ENCODE data around the gene ENTHD1. TPM values are rescaled to one million over a fixed set of nuclear protein-coding genes. Genes with fewer than 3 reads are reported as not detected.
"Not testable (repeated sequence)": the region's sequence is repeated elsewhere in the genome, so short reads cannot be mapped to it uniquely, and the experiment has no call there.

ENTHD1 gene
- total RNA-seq, 1 donor from 2014 or later: not detected

GRCh38 chr22:39785232-39785631 is 108.3 kb downstream of the ENTHD1 start:
- DNase-seq (ENCODE audit: low read depth in 2 of 2): no peak

DNA sequence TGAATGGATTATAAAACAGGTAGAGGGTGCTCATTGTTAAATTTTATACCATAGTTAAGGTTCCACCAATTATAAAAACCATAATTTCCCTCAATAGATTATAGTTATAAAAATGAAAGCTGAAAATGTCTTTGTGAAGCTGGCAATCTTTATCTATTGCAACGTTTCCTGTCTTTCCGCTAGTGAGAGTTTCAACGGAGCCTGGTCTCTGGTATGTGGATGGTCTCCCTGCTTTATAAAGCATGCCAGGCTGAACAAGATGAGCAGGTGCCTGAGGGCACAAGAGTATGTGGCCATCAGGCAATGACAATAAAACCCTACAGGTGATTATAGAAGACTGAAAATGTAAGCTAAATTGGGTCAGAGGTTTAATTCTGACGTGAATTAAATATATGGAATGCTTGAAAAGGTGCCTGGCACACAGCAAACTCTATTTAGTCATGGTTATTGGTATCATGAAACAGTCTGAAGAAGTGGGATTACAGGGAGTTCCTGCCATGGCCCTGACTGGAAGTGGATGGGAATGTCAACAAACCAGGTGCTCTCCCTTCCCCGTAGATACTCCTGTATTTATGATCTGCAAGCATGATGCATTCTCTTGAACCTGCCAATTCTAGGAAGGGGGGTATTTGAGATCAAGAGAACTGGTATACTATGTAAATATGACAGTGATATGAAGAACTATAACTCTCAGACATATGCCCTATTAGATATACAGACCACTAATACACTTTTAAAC is 115.7 kb downstream of the ENTHD1 start:
- DNase-seq (ENCODE audit: low read depth in 2 of 2): no peak

- DNase-seq (ENCODE audit: low read depth in 2 of 2): no peak
Measured at GRCh38 chr22:39776295-39777009, 117.1 kb downstream of the ENTHD1 start.

- DNase-seq (ENCODE audit: low read depth in 2 of 2): peak in 1 of 2 donors; percentile 46
Measured at GRCh38 chr22:39773976-39774539, 119.5 kb downstream of the ENTHD1 start.

DNA sequence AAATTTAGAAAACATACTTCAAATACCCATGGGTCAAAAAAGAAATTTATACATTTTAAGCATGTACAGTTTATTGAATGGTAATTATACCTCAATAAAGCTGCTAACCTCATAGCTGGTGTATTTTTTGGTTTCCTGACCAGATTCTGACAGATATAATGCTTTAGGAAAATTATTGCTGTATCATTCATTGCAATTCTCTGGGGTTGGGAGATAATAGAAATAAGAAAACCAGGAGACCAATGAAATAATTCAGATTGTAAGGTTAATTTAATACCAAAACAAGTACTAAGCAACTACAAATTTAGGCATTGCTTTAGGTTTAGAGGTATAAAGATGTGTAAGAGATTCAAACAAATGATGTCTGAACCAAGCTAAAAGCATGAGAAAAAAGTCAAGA is 120.1 kb downstream of the ENTHD1 start:
- no peak for DNase-seq (ENCODE audit: low read depth in 2 of 2)

- DNase-seq (ENCODE audit: low read depth in 2 of 2): no peak
Measured at GRCh38 chr22:39771486-39771885, 122.1 kb downstream of the ENTHD1 start.

DNA sequence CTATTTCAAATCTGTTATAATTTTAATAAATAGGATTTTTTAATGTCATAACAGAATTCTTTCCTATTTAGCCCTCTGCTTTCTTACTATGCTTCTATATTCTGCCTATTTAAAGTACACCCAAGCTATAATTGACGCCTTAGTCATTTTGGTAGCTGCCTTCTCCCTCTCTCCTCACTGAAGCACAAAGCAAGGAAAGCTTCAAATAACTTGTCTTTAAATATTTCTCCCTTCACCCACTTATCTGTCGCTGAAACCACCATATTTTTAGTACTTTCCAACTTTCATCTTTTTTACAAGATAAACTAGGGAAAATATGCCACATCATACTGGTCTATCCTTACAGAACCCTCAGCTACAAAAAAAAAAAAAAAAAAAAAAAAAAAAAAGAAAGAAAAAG is 127.9 kb downstream of the ENTHD1 start:
- DNase-seq (ENCODE audit: low read depth in 2 of 2): no peak

- DNase-seq (ENCODE audit: low read depth in 2 of 2): no peak
Measured at GRCh38 chr22:39765046-39765445, 128.5 kb downstream of the ENTHD1 start.

DNA sequence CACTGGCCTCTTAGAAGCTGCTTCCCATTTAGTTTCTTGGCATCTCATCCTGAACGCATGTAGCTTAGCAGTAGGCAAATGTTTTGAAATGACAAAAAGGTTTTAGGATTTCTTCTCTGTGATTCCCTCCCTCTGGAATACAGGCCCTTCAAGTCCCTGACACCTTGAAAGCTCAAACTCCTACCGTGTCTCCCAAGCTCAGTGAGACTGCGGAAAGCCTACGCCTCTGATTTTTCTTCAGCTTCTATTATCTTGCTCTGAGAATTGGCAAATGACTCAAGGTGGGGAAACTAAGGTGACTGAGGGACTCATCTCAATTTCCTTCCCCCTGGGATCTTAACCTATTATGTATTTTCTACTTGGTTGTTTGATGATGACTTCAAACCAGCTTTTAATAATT is 130.3 kb downstream of the ENTHD1 start:
- no peak for DNase-seq (ENCODE audit: low read depth in 2 of 2)

DNA sequence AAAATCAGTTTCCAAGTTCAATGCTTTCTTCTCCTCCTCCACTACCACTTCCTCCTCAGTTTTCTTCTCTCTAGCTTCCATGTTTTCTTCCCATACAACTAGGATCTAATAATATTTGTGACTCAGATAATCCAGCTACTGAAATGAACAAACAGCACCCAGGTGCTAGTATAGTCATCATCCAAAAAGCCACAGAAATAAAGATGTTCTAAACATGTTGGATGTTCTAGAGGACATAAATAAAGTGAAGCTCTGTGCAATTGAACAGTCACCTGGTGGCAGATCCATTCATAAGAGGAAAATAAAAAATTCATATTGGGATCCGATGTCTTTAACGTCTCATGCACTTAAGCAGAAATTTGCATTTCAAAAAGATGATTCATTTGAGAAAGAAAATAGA is 142.8 kb downstream of the ENTHD1 start:
- no peak for DNase-seq (ENCODE audit: low read depth in 2 of 2)

DNA sequence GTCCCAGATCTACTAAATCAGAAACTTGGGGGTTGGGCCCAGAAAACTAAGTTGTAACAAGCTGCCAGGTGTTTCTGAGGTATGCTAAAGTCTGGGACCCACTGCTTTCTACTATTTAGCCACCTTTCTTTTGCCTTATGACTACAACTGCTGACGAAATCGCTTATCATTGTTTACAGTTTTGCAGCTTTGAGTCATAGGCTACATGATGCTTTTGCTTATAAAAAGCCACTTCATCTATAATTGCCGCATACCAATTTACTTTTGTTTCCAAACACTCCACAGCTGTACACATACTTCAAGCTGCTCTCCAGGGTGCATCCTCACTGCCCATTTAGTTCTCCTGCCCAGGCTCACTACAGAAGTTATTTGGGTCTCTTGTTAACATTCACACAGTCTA is 144.7 kb downstream of the ENTHD1 start:
- DNase-seq (ENCODE audit: low read depth in 2 of 2): no peak

DNA sequence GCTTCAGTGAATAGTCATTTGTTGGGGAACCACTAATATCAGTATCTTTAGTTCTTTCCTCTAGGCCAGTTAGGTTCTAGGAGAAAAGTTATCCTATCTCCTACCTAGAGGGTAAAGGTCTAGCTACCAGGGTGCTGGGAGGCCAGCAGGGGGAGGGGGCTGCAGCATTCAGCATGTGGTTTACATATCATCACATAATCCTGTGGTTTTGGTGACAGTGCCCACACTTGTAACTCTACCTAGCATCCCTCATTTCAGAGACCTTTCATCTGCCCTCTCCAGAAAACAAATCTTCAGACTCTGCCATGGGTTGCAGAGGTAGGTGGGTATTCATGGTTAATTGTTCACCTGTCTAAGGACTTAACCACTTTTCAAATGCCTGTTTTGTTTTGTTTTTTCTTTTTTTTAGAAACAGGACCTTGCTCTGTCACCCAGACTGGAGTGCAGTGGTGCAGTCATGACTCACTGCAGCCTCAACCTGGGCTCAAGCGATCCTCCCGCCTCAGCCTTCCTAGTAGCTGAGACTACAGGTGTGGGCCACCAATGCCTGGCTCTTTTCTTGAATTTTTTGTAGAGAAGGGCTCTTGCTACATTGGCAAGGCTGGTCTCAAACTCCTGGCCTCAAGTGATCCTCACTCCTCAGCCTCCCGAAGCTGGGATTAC is 146.8 kb downstream of the ENTHD1 start:
- no peak for DNase-seq (ENCODE audit: low read depth in 2 of 2)

DNA sequence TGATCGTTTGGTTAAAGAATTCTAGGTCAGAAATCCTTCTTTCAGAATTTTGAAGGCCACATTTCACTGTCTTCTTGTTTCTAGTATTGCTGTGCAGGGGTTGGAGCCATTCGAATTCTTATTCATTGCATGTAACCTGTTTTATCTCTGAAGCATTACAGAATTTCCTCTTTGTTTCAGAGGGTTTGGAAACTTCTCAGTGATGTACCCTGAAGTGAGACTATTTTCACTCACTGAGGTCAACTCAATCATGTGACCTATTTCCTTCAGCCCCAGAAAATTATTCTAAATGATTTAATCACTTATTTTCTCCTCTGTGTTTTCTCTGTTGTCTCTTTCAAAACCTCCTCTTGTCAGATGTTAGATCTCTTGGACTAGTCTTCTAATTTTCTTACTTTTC is 147.8 kb downstream of the ENTHD1 start:
- no peak for DNase-seq (ENCODE audit: low read depth in 2 of 2)

DNA sequence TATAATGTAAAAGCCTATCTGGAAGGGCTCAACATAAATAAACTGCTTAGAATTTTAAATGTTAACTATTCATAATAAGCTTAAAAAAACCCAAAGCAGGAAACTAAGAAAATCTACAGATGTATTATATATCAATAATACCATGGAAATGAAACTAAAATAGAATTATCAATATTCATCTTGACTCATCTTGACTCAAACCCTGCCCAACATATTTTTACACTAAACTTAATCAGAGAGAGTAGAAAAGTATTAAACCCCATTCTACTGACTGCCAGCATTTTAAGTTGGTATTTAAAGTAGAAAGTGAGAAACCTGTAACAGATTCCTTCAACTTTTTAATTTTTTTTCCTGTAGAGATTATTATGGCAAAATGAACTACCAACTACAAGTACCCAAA is 149.2 kb downstream of the ENTHD1 start:
- DNase-seq (ENCODE audit: low read depth in 2 of 2): no peak

DNA sequence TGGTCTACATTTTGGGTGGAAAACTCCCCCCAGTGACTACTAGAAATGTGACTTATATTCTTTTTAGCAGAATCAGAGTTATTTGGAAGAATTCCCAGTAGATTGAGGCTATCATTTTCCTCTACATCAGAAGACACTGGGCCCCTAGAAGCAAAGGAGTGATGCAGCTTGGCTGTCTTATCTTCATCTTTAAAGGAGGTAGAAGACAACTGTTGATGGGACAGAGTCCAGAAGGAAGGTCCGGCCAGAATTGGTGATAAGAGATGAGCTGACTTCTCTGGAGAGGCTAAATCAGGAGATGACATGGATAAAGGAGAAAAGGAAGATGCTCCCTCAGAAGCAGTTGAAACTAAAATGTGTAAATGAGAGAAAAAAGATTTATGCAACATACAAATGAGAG is 149.6 kb downstream of the ENTHD1 start:
- DNase-seq (ENCODE audit: low read depth in 2 of 2): no peak

DNA sequence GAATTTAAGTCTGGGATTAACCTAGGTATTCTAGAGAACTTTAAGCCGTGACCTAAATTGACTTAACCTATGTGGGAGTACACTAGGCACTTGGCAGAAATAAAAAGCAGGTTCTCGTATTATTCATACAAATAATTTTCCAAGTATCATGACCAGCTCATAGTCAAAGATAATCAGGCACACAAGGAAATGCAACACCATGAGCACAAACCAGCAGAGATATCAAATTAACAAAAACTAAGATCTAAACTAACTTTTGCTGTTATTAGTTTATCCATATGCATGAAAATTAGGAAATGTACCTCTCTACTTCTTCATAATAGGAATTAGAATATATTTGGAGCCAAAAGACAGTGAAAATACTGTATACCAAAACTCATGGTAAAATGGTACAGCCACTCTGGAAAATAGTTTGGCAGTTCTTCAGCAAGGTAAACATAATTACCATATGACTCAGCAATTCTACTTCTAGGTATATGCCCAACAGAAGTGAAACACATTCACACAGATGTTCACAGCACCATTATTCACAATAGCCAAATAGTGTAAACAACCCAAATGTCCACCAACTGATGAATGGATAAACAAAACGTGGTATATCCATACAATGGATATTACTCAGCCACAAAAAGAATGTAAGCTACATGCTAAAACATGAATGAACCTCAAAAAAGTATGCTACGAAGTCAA is 154.1 kb downstream of the ENTHD1 start:
- no peak for DNase-seq (ENCODE audit: low read depth in 2 of 2)

GRCh38 chr22:39738746-39739145 is 154.8 kb downstream of the ENTHD1 start:
- DNase-seq (ENCODE audit: low read depth in 2 of 2): no peak

- no peak for DNase-seq (ENCODE audit: low read depth in 2 of 2)
Measured at GRCh38 chr22:39735776-39736175, 157.8 kb downstream of the ENTHD1 start.

DNA sequence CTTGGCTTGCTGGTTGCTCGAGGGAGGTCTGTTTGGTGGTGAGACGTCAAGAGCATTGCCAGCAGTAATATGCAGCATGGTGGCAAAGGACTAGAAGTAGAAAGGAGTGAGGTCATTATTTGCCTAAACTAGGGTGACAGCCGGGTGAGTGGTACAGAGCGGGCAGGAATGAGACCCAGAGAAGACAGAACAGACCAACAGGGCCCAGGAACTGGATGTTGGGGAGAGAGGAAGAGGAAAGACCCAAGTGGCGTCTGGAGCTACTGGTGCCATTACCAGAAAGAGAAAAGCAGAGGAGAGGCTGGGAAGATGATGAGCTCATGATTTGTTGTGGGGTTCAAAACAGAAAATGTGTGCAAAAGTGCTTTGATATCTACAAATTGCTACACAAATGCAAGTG is 158.7 kb downstream of the ENTHD1 start:
- no peak for DNase-seq (ENCODE audit: low read depth in 2 of 2)

GRCh38 chr22:39734046-39734445 is 159.5 kb downstream of the ENTHD1 start:
- DNase-seq (ENCODE audit: low read depth in 2 of 2): not testable (repeated sequence)

GRCh38 chr22:39733191-39733590 is 160.4 kb downstream of the ENTHD1 start:
- no peak for DNase-seq (ENCODE audit: low read depth in 2 of 2)

GRCh38 chr22:39732625-39733024 is 160.9 kb downstream of the ENTHD1 start:
- no peak for DNase-seq (ENCODE audit: low read depth in 2 of 2)
